GM13976 (cell line): ENCODE results near the gene CDK5RAP2.

Experiments used
- DNase-seq: peaks from one replicate; pipeline ENCODE4 v3.0.0; 2012; ENCODE audit warnings: low spot score
- CTCF ChIP-seq: IDR thresholded peaks from 2 replicates; pipeline ENCODE4 v1.5.1; 2012; ENCODE audit warnings: borderline replicate concordance, mild to moderate bottlenecking; ENCODE audit not compliant: insufficient read depth; ENCODE audit errors: extremely low read depth, missing control alignments, control extremely low read depth
- in situ Hi-C: fragments of 300-500 bp; cut with MboI; formaldehyde crosslinking; loops from one replicate; pipeline ENCODE4 v1.12.0; 2022; ENCODE audit warnings: low sequenced_read_pairs, mixed read lengths, inconsistent platforms; ENCODE audit not compliant: unreplicated experiment

The CDK5RAP2 gene

GRCh38 chr9:120454467-120454866 lies 125.5 kb downstream of the CDK5RAP2 start:
- in situ Hi-C loops, result no loop called here
- DNase-seq, result no peak
- TF ChIP-seq CTCF, result no peak

- in situ Hi-C loops, result no loop called here
- no peak for DNase-seq
- no peak for TF ChIP-seq CTCF
These were observed 126.2 kb downstream of the CDK5RAP2 start for GRCh38 chr9:120453792-120454191.

GRCh38 chr9:120452631-120453030 lies 127.3 kb downstream of the CDK5RAP2 start:
- in situ Hi-C loops, result no loop called here
- no peak for DNase-seq
- no peak for TF ChIP-seq CTCF

- no peak for DNase-seq
- in situ Hi-C loops, result no loop called here
- TF ChIP-seq CTCF, result no peak
These were observed 129.1 kb downstream of the CDK5RAP2 start for GRCh38 chr9:120450916-120451315.

- in situ Hi-C loops, result no loop called here
- no peak for TF ChIP-seq CTCF
- no peak for DNase-seq
These were observed 130.4 kb downstream of the CDK5RAP2 start for GRCh38 chr9:120449566-120449965.

- no peak for DNase-seq
- in situ Hi-C loops, result no loop called here
These were observed 131.9 kb downstream of the CDK5RAP2 start for GRCh38 chr9:120447959-120448500.

More at GRCh38 chr9:120447959-120448500, 131.9 kb downstream of the CDK5RAP2 start:
- no peak for TF ChIP-seq CTCF
